Activated CD8-positive, alpha-beta memory T cell treated with anti-CD3 and anti-CD28 coated beads for 36 hours (primary cell): ENCODE results near the gene TLE2. TPM values are rescaled to one million over a fixed set of nuclear protein-coding genes. Genes with fewer than 3 reads are reported as not detected.

Source experiments
- CTCF ChIA-PET: fragments of 350-600 bp; sonication (Branson Sonifier 250); formaldehyde crosslinking; loops from one replicate; lab custom pipeline; 2021; ENCODE audit warnings: antibody characterized with exemption; lab: Charles Lee
- POLR2A ChIA-PET: fragments of 350-600 bp; sonication (Branson Sonifier 250); formaldehyde crosslinking; loops from one replicate; lab custom pipeline; 2021; ENCODE audit warnings: antibody characterized with exemption; lab: Charles Lee
- total RNA-seq, 2 experiments: library from RNA; stranded (reverse); gene quantifications; one replicate each; pipeline ENCODE4 v1.2.3, GENCODE V29; 2021

TLE2 gene
- total RNA-seq, 2 experiments from 2014 or later = 3.1 to 3.8 TPM

DNA sequence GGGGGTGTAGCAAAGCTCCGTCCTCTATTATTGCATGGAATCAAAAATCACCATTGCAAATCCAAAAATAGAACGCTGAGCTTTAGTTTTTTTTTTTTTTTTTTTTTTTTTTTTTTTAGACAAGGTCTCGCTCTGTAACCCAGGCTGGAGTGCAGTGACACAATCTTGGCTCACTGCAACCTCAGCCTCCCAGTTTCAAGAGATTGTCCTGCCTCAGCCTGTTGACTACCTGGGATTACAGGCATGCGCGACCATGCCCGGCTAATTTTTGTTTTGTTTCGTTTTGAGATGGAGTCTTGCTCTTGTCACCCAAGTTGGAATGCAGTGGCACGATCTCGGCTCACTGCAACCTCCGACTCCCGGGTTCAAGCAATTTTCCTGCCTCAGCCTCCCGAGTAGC, 69.0 kb downstream of the TLE2 start:
- ChIA-PET CTCF (interaction anchor here (0.6 to 4.6 kb wide), 2 partner anchors 11 to 145 kb away, joined by 3 to 37 read pairs; no protein-coding TSS in a partner anchor), POLR2A (no interaction called here)

DNA sequence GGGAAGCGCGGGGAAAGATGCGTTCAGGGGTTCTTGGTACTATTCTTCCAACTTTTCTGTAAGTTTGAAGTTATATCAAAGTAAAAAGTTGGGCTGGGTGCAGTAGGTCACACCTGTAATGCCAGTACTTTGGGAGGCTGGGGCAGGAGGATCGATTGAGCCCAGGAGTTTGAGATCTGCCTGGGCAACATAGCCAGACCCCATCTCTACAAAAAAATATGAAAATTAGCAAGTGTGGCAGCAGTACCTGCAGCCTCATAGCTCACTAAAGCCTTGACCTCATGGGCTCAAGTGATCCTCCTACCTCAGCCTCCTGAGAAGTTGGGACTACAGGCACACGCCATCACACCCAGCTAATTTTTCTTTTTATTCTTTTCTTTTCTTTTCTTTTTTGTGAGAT, 71.9 kb downstream of the TLE2 start:
- CTCF ChIA-PET = interaction anchor here (1.3 to 1.8 kb wide), 3 partner anchors 146 to 151 kb away, joined by 3 to 4 read pairs (median 4); no protein-coding TSS in a partner anchor
- POLR2A ChIA-PET = no interaction called here

DNA sequence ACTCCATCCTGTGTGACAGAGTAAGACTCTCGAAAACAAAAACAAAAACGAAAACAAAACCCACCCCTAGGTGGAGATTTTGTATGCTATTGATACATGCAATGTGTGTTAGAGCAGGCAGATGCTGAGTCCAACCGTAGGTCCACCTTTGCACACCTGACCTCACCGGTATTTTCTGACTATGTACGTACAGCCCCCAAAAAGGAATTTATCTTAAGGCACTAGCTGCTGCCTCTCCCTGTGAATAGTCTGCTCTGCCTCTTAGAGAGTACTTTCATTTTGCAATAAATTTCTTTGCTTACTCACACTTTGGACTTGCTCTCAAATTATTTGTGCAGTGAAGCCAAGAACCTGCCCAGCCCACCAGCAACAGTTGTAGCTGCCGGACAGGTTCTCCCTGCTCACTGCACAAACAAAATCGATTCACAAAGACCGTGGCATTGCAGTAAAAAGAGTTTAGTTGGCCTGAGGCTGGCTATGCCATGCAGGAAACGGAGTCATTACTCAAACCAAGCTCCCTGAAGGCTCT, 76.1 kb downstream of the TLE2 start:
- POLR2A ChIA-PET = interaction anchor here (0.7 kb wide), 1 partner anchor 1388 kb away, joined by 7 read pairs; no protein-coding TSS in a partner anchor
- CTCF ChIA-PET = interaction anchor here (0.7 to 1.3 kb wide), 2 partner anchors 10 kb away, joined by 3 to 5 read pairs; no protein-coding TSS in a partner anchor

DNA sequence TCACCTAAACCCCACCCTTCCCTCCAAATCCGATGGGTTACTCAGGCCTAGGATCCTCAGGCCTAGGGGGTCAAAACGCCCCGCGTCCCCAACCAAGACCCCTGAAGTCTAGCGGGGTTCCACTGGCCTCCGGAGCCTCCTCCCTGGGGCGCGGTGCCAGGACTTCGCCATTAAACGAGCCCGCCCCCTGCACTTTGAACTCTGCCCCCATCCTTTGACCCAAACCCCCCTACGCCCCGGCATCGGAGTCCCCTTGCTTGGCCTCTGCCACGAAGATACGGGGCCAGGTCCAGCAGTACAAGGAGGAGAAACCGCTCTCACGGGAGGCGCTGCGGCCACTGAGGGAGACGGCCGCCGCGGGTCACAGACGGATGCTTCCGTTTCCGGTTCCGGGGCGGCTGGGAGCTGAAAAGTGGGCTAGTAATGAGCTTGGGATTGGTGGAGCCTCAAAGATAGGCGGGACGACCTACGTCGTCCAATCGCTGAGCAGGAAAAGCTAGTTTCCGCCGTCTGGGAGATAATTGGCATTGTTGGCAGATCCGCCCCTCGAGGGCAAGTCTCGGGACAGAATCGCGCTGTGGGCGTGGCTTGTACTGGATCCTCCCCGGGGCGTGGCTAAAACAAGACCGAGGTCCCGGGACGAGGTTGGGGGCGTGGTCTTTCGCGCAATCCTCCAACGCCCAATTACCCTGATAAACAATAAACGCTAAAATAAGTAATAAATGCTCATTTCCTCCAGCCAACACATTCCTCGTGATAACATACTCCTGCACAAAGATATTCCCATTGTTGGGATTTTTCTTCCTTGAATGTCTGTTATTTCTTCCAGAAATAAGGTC, 78.6 kb downstream of the TLE2 start:
- POLR2A ChIA-PET = interaction anchor here (0.6 to 0.9 kb wide), 4 partner anchors 26 to 760 kb away, joined by 4 to 6 read pairs (median 4); partner anchors contain the start of gene TLE6
- CTCF ChIA-PET = interaction anchor here (0.6 to 2.6 kb wide), 21 partner anchors 12 to 302 kb away, joined by 3 to 25 read pairs (median 3); partner anchors contain the start of gene TLE6

DNA sequence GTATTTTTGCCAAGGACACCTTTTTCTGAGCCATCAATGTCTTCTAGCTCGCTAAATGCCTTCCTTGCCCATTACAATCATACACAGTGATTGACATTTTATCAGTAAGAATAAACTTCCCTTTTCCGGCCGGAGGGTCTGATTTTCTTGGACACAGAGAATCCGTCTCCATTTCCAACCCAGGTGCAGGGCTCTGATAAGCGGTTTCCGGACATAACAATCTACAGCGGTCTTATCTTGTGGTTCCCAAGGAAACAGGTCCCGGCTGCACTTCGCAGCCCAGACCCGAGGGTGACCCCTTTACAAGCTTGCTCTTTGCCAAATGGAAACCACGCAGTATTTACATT, 79.2 kb downstream of the TLE2 start:
- CTCF ChIA-PET = interaction anchor here (0.6 to 2.6 kb wide), 13 partner anchors 15 to 302 kb away, joined by 3 to 25 read pairs (median 4); no protein-coding TSS in a partner anchor
- POLR2A ChIA-PET = no interaction called here

Other genes starting within 250 kb of the TLE2 start
- gene SGTA, start 246.0 kb downstream of the TLE2 start, total RNA-seq = 10 to 100 TPM; 88.2 to 93.0 TPM
- 100 to 1,000 TPM; 189 to 194 TPM for gene THOP1, start 243.8 kb downstream of the TLE2 start, total RNA-seq
- gene ZNF554, start 209.4 kb downstream of the TLE2 start, total RNA-seq = 1 to 10 TPM; 1.7 TPM
- 1 to 10 TPM; 2.1 to 2.3 TPM for gene ZNF555, start 187.8 kb downstream of the TLE2 start, total RNA-seq
- gene ZNF556, start 161.9 kb downstream of the TLE2 start, total RNA-seq = not detected
- 1 to 10 TPM; 4.2 to 4.5 TPM for gene ZNF57, start 128.4 kb downstream of the TLE2 start, total RNA-seq
- 1 to 10 TPM; 3.8 to 4.4 TPM for gene ZNF77, start 84.3 kb downstream of the TLE2 start, total RNA-seq
- gene TLE6, start 51.7 kb downstream of the TLE2 start, total RNA-seq = 1 to 10 TPM; 1.3 to 1.6 TPM
- 100 to 1,000 TPM; 278 to 282 TPM for gene TLE5, start 33.2 kb upstream of the TLE2 start, total RNA-seq
- gene GNA11, start 65.1 kb upstream of the TLE2 start, total RNA-seq = 1 to 10 TPM; 5.2 to 5.7 TPM
- gene GNA15, start 106.8 kb upstream of the TLE2 start, total RNA-seq = 1 to 10 TPM; 2.9 to 3.2 TPM
- 10 to 100 TPM; 44.4 to 45.6 TPM for gene S1PR4, start 149.5 kb upstream of the TLE2 start, total RNA-seq
- gene NCLN, start 156.7 kb upstream of the TLE2 start, total RNA-seq = 100 to 1,000 TPM; 102 to 106 TPM
- gene CELF5, start 195.4 kb upstream of the TLE2 start, total RNA-seq = under 1 TPM; 0.13 to 0.21 TPM